Measurements from ENCODE around the gene F2R. TPM values are rescaled to one million over a fixed set of nuclear protein-coding genes. Genes with fewer than 3 reads are reported as not detected.

F2R gene
- total and polyA plus RNA-seq, 10 of the 15 experiments (the other 5 are each of a cell fraction or from before 2014, with no cell fraction given) = 1.8 to 75.4 (median 8.0) TPM

- 0 out of 2 replicates have a peak, but pooled peaks have one; percentile 6 for TF ChIP-seq NKRF (conservative IDR thresholded peaks at IDR 0.05)
Observed at GRCh38 chr5:76716456-76717157, 681 bp downstream of the F2R start (continued).

- Histone ChIP-seq H3K79me2 (ENCODE audit: control insufficient read depth, insufficient read depth, low read length) (no peaks in the 10 kb centered on the region), H2AFZ (ENCODE audit: control insufficient read depth, low read depth, low read length) (no peak overlapping the region), H3K27me3 (replicated peaks in 1 of 2; ENCODE audit: control insufficient read depth in 2 of 2, insufficient read depth in 2 of 2, low read length in 1 of 2) (peaks cover 0 to 13% of the 10 kb centered on the region in 2 experiments; a peak in 2 of 4 replicates), H3K9ac (ENCODE audit: control insufficient read depth, insufficient read depth, low read length) (no peak overlapping the region), H3K4me3 (peak overlapping the region; percentile 79; the same call in 1 of the 2 replicates), H4K20me1 (ENCODE audit: control insufficient read depth, insufficient read depth) (no peaks in the 10 kb centered on the region), H3K27ac (ENCODE audit: control insufficient read depth, insufficient read depth) (no peak overlapping the region), H3K9me3 (replicated peaks; ENCODE audit: control insufficient read depth, insufficient read depth, low read length) (no peaks in the 10 kb centered on the region; the same call in 1 of the 3 replicates), H3K4me2 (ENCODE audit: control insufficient read depth, insufficient read depth) (no peak overlapping the region), H3K4me1 (ENCODE audit: control insufficient read depth, insufficient read depth, low read length) (peaks cover 23% of the 10 kb centered on the region), H3K36me3 (ENCODE audit: control insufficient read depth in 2 of 2, insufficient read depth in 2 of 2, low read length in 1 of 2) (no peaks in the 10 kb centered on the region)
- DNase-seq (ENCODE audit: low read depth, low spot score) (no peak), FAIRE-seq (no peak), ATAC-seq (no peak)
- no TSS peak for BruUV-seq (replicated peaks)
- ChIA-PET RAD21 (ENCODE audit: unreplicated experiment) (interaction anchor here (0.8 to 11.7 kb wide), 7 partner anchors 9 to 366 kb away, joined by 3 to 254 read pairs (median 3); no protein-coding TSS in a partner anchor), POLR2A (interaction anchor here (0.6 to 1.4 kb wide), 7 partner anchors 15 to 60 kb away, joined by 3 to 10 read pairs (median 4); no protein-coding TSS in a partner anchor), CTCF (interaction anchor here (0.6 to 10.7 kb wide), 10 partner anchors 8 to 116 kb away, joined by 3 to 153 read pairs (median 3); no protein-coding TSS in a partner anchor), SMC1A (ENCODE audit: uncharacterized antibody, unreplicated experiment) (interaction anchor here (0.6 to 14.6 kb wide), 10 partner anchors 10 to 66 kb away, joined by 3 to 206 read pairs (median 4); no protein-coding TSS in a partner anchor)
- WGBS (ENCODE audit: insufficient coverage, insufficient replicate concordance, low lambda C conversion rate, missing lambda C conversion rate) = 92% methylated on average over 11 of the region's 11 CpGs
- peak; percentile 42; the same call in 1 of the 2 replicates for TF ChIP-seq ZBTB33 (IDR thresholded peaks at IDR 0.05)
- TF ChIP-seq ZNF687 (IDR thresholded peaks at IDR 0.05) = 0 out of 2 replicates have a peak, but pooled peaks have one; percentile 18
- TF ChIP-seq MLLT1 (IDR thresholded peaks at IDR 0.05) = peak; percentile 94
- TF ChIP-seq KDM1A (IDR thresholded peaks at IDR 0.05; ENCODE audit: borderline replicate concordance) = no peak
- no peak for TF ChIP-seq NR2C2 (IDR thresholded peaks at IDR 0.05; ENCODE audit: borderline replicate concordance, control insufficient read depth, insufficient read length, low read depth)
- in situ Hi-C loops (cut with MboI) = loop anchor here (5.0 kb wide), 1 partner anchor 60 kb away; no protein-coding TSS in a partner anchor
- intact Hi-C loops (cut with micrococcal nuclease; ENCODE audit: unreplicated experiment) = loop anchor here (2.0 kb wide), 1 partner anchor 117 kb away; no protein-coding TSS in a partner anchor
Observed at GRCh38 chr5:76717222-76718083, 1.5 kb downstream of the F2R start.
